Measurements from ENCODE around the gene ERO1A. TPM values are rescaled to one million over a fixed set of nuclear protein-coding genes. Genes with fewer than 3 reads are reported as not detected.
"Not testable (repeated sequence)": the region's sequence is repeated elsewhere in the genome, so short reads cannot be mapped to it uniquely, and the experiment has no call there.

ERO1A gene
- total RNA-seq, result 10 to 100 TPM; 87.4 to 90.4 TPM

- Mint-ChIP-seq H3K4me1 (ENCODE audit: low read depth) (peaks cover 33% of the 10 kb centered on the region), H3K27me3 (ENCODE audit: low read depth) (no peaks in the 10 kb centered on the region), H3K4me3 (peak within 1 kb of the TSS; percentile 99), H3K9me3 (no peaks in the 10 kb centered on the region), H3K27ac (peak within 1 kb of the TSS; percentile 99), H3K36me3 (ENCODE audit: low read depth) (peaks cover 15% of the 10 kb centered on the region)
- intact Hi-C loops (cut with micrococcal nuclease), result loop anchor here (1.0 to 10.0 kb wide), 2 partner anchors 35 to 701 kb away; partner anchors contain the start of gene STYX
- DNase-seq, result peak; percentile 72
- CTCF ChIA-PET, result no interaction called here
Measured at GRCh38 chr14:52695481-52696091, at the start of gene ERO1A. Gene ERO1A, minus strand, starts transcription at chr14:52695558. Its CDS starts 77 bp downstream, at chr14:52695481.

GRCh38 chr14:52741865-52742264 lies 46.5 kb upstream of the ERO1A start:
- Mint-ChIP-seq H3K4me1 (ENCODE audit: low read depth) (peaks cover 63% of the 10 kb centered on the region), H3K9me3 (no peaks in the 10 kb centered on the region), H3K4me3 (peak overlapping the region; percentile 68), H3K27ac (peak overlapping the region; percentile 95), H3K36me3 (ENCODE audit: low read depth) (peaks cover 19% of the 10 kb centered on the region), H3K27me3 (ENCODE audit: low read depth) (no peaks in the 10 kb centered on the region)
- CTCF ChIA-PET, result interaction anchor here (0.6 to 2.4 kb wide), 6 partner anchors 10 to 564 kb away, joined by 3 to 10 read pairs (median 4); partner anchors contain the start of gene STYX
- DNase-seq, result no peak
- intact Hi-C loops (cut with micrococcal nuclease), result loop anchor here (1.0 to 5.0 kb wide), 8 partner anchors 12 to 417 kb away; partner anchors contain the start of genes DDHD1, GNPNAT1, GPR137C and PSMC6

GRCh38 chr14:52740751-52741150 lies 45.4 kb upstream of the ERO1A start:
- peaks cover 74% of the 10 kb centered on the region for H3K4me1 Mint-ChIP-seq (ENCODE audit: low read depth)
- H3K4me3 Mint-ChIP-seq, result no peak overlapping the region
- no peak overlapping the region for H3K27ac Mint-ChIP-seq
- intact Hi-C loops (cut with micrococcal nuclease), result loop anchor here (5.0 kb wide), 1 partner anchor 177 kb away; no protein-coding TSS in a partner anchor
- DNase-seq, result no peak
- no peaks in the 10 kb centered on the region for H3K27me3 Mint-ChIP-seq (ENCODE audit: low read depth)
- H3K9me3 Mint-ChIP-seq, result no peaks in the 10 kb centered on the region
- CTCF ChIA-PET, result interaction anchor here (2.4 kb wide), 1 partner anchor 10 kb away, joined by 10 read pairs; the partner anchor contains the start of gene STYX
- peaks cover 16% of the 10 kb centered on the region for H3K36me3 Mint-ChIP-seq (ENCODE audit: low read depth)

GRCh38 chr14:52738409-52738808 lies 43.1 kb upstream of the ERO1A start:
- CTCF ChIA-PET, result no interaction called here
- Mint-ChIP-seq H3K4me1 (ENCODE audit: low read depth) (peaks cover 73% of the 10 kb centered on the region), H3K4me3 (no peak overlapping the region), H3K9me3 (no peaks in the 10 kb centered on the region), H3K27ac (peak overlapping the region; percentile 50), H3K27me3 (ENCODE audit: low read depth) (no peaks in the 10 kb centered on the region), H3K36me3 (ENCODE audit: low read depth) (peaks cover 23% of the 10 kb centered on the region)
- intact Hi-C loops (cut with micrococcal nuclease), result no loop called here
- DNase-seq, result no peak

GRCh38 chr14:52735921-52736489 lies 40.6 kb upstream of the ERO1A start:
- intact Hi-C loops (cut with micrococcal nuclease), result no loop called here
- DNase-seq, result no peak
- CTCF ChIA-PET, result no interaction called here
- Mint-ChIP-seq H3K27me3 (ENCODE audit: low read depth) (no peaks in the 10 kb centered on the region), H3K4me3 (no peak overlapping the region), H3K27ac (peak overlapping the region; percentile 72), H3K9me3 (no peaks in the 10 kb centered on the region), H3K4me1 (ENCODE audit: low read depth) (peaks cover 73% of the 10 kb centered on the region), H3K36me3 (ENCODE audit: low read depth) (peaks cover 34% of the 10 kb centered on the region)

GRCh38 chr14:52733824-52734223 lies 38.5 kb upstream of the ERO1A start:
- H3K36me3 Mint-ChIP-seq (ENCODE audit: low read depth), result peaks cover 32% of the 10 kb centered on the region
- DNase-seq, result no peak
- CTCF ChIA-PET, result interaction anchor here (0.6 to 1.3 kb wide), 2 partner anchors 35 to 58 kb away, joined by 3 read pairs; no protein-coding TSS in a partner anchor
- H3K27ac Mint-ChIP-seq, result no peak overlapping the region
- H3K4me3 Mint-ChIP-seq, result no peak overlapping the region
- peaks cover 66% of the 10 kb centered on the region for H3K4me1 Mint-ChIP-seq (ENCODE audit: low read depth)
- H3K9me3 Mint-ChIP-seq, result no peaks in the 10 kb centered on the region
- intact Hi-C loops (cut with micrococcal nuclease), result no loop called here
- H3K27me3 Mint-ChIP-seq (ENCODE audit: low read depth), result no peaks in the 10 kb centered on the region

- CTCF ChIA-PET, result interaction anchor here (0.7 to 1.8 kb wide), 2 partner anchors 11 to 30 kb away, joined by 3 to 10 read pairs; no protein-coding TSS in a partner anchor
- Mint-ChIP-seq H3K27ac (peak overlapping the region; percentile 86), H3K36me3 (ENCODE audit: low read depth) (peaks cover 35% of the 10 kb centered on the region), H3K27me3 (ENCODE audit: low read depth) (no peaks in the 10 kb centered on the region), H3K4me1 (ENCODE audit: low read depth) (peaks cover 41% of the 10 kb centered on the region), H3K9me3 (no peaks in the 10 kb centered on the region), H3K4me3 (peak overlapping the region; percentile 84)
- intact Hi-C loops (cut with micrococcal nuclease), result loop anchor here (1.0 kb wide), 5 partner anchors 12 to 178 kb away; partner anchors contain the start of genes ERO1A, GNPNAT1, GPR137C and PSMC6
- DNase-seq, result no peak
Measured at GRCh38 chr14:52730709-52731111, 35.4 kb upstream of the ERO1A start.

- intact Hi-C loops (cut with micrococcal nuclease), result loop anchor here (1.0 to 5.0 kb wide), 6 partner anchors 12 to 883 kb away; partner anchors contain the start of genes ERO1A, GNPNAT1, GPR137C and PSMC6
- Mint-ChIP-seq H3K4me1 (ENCODE audit: low read depth) (peaks cover 38% of the 10 kb centered on the region), H3K4me3 (peak within 1 kb of the TSS; percentile 84), H3K36me3 (ENCODE audit: low read depth) (peaks cover 35% of the 10 kb centered on the region), H3K27me3 (ENCODE audit: low read depth) (no peaks in the 10 kb centered on the region), H3K9me3 (no peaks in the 10 kb centered on the region), H3K27ac (peak within 1 kb of the TSS; percentile 86)
- CTCF ChIA-PET, result interaction anchor here (1.8 kb wide), 1 partner anchor 12 kb away, joined by 10 read pairs; no protein-coding TSS in a partner anchor
- DNase-seq, result peak; percentile 98
Measured at GRCh38 chr14:52729925-52730708, 34.8 kb upstream of the ERO1A start, which contains the start of gene STYX. Gene STYX, plus strand, starts transcription at chr14:52730166. Its CDS starts 309 bp downstream, at chr14:52730475.

GRCh38 chr14:52729585-52729924 lies 34.2 kb upstream of the ERO1A start:
- no peak for DNase-seq
- Mint-ChIP-seq H3K4me3 (peak overlapping the region; percentile 84), H3K9me3 (no peaks in the 10 kb centered on the region), H3K27ac (peak overlapping the region; percentile 82), H3K4me1 (ENCODE audit: low read depth) (peaks cover 34% of the 10 kb centered on the region), H3K36me3 (ENCODE audit: low read depth) (peaks cover 36% of the 10 kb centered on the region), H3K27me3 (ENCODE audit: low read depth) (no peaks in the 10 kb centered on the region)
- CTCF ChIA-PET, result interaction anchor here (0.6 kb wide), 1 partner anchor 98 kb away, joined by 4 read pairs; no protein-coding TSS in a partner anchor
- intact Hi-C loops (cut with micrococcal nuclease), result loop anchor here (5.0 kb wide), 1 partner anchor 882 kb away; no protein-coding TSS in a partner anchor

GRCh38 chr14:52729035-52729434 lies 33.7 kb upstream of the ERO1A start:
- Mint-ChIP-seq H3K4me1 (ENCODE audit: low read depth) (peaks cover 30% of the 10 kb centered on the region), H3K36me3 (ENCODE audit: low read depth) (peaks cover 31% of the 10 kb centered on the region), H3K27ac (peak overlapping the region; percentile 50)
- not testable (repeated sequence) for H3K4me3 Mint-ChIP-seq; H3K27me3 Mint-ChIP-seq (ENCODE audit: low read depth); DNase-seq; H3K9me3 Mint-ChIP-seq
- CTCF ChIA-PET, result interaction anchor here (0.6 to 1.4 kb wide), 2 partner anchors 25 to 97 kb away, joined by 3 to 4 read pairs; no protein-coding TSS in a partner anchor
- intact Hi-C loops (cut with micrococcal nuclease), result loop anchor here (5.0 kb wide), 1 partner anchor 882 kb away; no protein-coding TSS in a partner anchor

- peaks cover 27% of the 10 kb centered on the region for H3K4me1 Mint-ChIP-seq (ENCODE audit: low read depth)
Measured at GRCh38 chr14:52727509-52727908, 32.2 kb upstream of the ERO1A start.

GRCh38 chr14:52724360-52724644 lies 28.9 kb upstream of the ERO1A start:
- intact Hi-C loops (cut with micrococcal nuclease), result no loop called here
- H3K4me3 Mint-ChIP-seq, result no peak overlapping the region
- peaks cover 31% of the 10 kb centered on the region for H3K36me3 Mint-ChIP-seq (ENCODE audit: low read depth)
- no peak for DNase-seq
- CTCF ChIA-PET, result no interaction called here
- H3K27ac Mint-ChIP-seq, result peak overlapping the region; percentile 18
- no peaks in the 10 kb centered on the region for H3K27me3 Mint-ChIP-seq (ENCODE audit: low read depth)
- no peaks in the 10 kb centered on the region for H3K9me3 Mint-ChIP-seq
- H3K4me1 Mint-ChIP-seq (ENCODE audit: low read depth), result peaks cover 26% of the 10 kb centered on the region

More at GRCh38 chr14:52727509-52727908, 32.2 kb upstream of the ERO1A start:
- not testable (repeated sequence) for H3K27me3 Mint-ChIP-seq (ENCODE audit: low read depth); H3K4me3 Mint-ChIP-seq; H3K9me3 Mint-ChIP-seq; DNase-seq; H3K27ac Mint-ChIP-seq
- intact Hi-C loops (cut with micrococcal nuclease), result loop anchor here (5.0 kb wide), 1 partner anchor 880 kb away; no protein-coding TSS in a partner anchor
- peaks cover 27% of the 10 kb centered on the region for H3K36me3 Mint-ChIP-seq (ENCODE audit: low read depth)
- CTCF ChIA-PET, result interaction anchor here (1.2 to 1.4 kb wide), 2 partner anchors 13 to 23 kb away, joined by 3 read pairs; no protein-coding TSS in a partner anchor

Measured in activated naive CD4-positive, alpha-beta T cell treated with anti-CD3 and anti-CD28 coated beads for 36 hours (primary cell).